ENCODE data around the gene C19orf53. TPM values are rescaled to one million over a fixed set of nuclear protein-coding genes. Genes with fewer than 3 reads are reported as not detected.

C19orf53 gene
- total and polyA plus RNA-seq, 2 of the 13 experiments (the other 11 are each of a cell fraction or from before 2014, with no cell fraction given) = 129 to 130 TPM

DNA sequence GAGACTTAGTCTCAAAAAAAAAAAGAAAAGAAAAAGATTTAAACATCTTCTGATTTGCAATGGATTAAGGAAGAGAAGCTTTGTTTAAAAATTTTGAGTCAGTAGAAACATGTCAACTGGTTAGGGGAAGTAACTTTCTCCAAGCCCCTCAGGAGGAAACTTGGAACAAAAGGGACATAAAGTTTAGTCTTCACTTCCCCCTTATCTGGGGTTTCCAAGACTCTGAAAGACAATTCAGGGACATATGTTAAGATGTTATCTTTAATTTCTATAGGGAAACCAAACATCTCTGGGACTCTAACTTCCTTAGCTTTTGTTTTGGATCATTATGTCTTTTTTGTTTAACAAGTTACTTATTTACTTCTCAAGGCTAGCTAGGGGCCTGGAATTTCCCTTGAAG, 30.1 kb upstream of the C19orf53 start:
- FAIRE-seq (no peak), DNase-seq (ENCODE audit: low spot score) (no peak), ATAC-seq (no peak)
- peaks cover 27% of the 10 kb centered on the region for H3K4me1 ChIP-seq (ENCODE audit: insufficient read depth, low read length)
- no peak overlapping the region for H3K9ac ChIP-seq (ENCODE audit: insufficient read depth, low read depth, low read length)
- no peaks in the 10 kb centered on the region for H3K9me3 ChIP-seq (ENCODE audit: low read length)
- no peak overlapping the region for H3K4me2 ChIP-seq (ENCODE audit: low read depth, low read length)
- no peak for TF ChIP-seq ZNF607 (CRISPR knock-in tag; IDR thresholded peaks at IDR 0.05; ENCODE audit: borderline replicate concordance)
- TF ChIP-seq GATAD1 (CRISPR knock-in tag; IDR thresholded peaks at IDR 0.05) = no peak
- no peak for TF ChIP-seq GFI1 (CRISPR knock-in tag; IDR thresholded peaks at IDR 0.05; ENCODE audit: borderline replicate concordance)
- CTCF ChIA-PET (ENCODE audit: low intra/inter-chr PET ratio, low total read pairs) = no interaction called here
- no peak overlapping the region for H2AFZ ChIP-seq (ENCODE audit: low read length)
- no peak overlapping the region for H3K27ac ChIP-seq (ENCODE audit: extremely low read length, insufficient read depth, low read length)
- H3K27me3 ChIP-seq (ENCODE audit: control insufficient read depth in 1 of 2, insufficient read depth in 2 of 2, low read length in 2 of 2) = no peaks in the 10 kb centered on the region; a peak in 1 of 5 replicates
- no TSS peak for BruUV-seq (replicated peaks)
- POLR2A ChIA-PET = interaction anchor here (1.2 kb wide), 1 partner anchor 13 kb away, joined by 3 read pairs; no protein-coding TSS in a partner anchor
- peaks cover 0 to 3% of the 10 kb centered on the region in 2 experiments; a peak in 1 of 5 replicates for H3K36me3 ChIP-seq (replicated peaks in 1 of 2; ENCODE audit: control insufficient read depth in 1 of 2, insufficient read depth in 2 of 2, low read length in 2 of 2)
- in situ Hi-C loops (cut with HindIII; ENCODE audit: extremely low pct_ligation_motif_present, low pct_unique_long_range_greater_than_20kb) = no loop called here
- intact Hi-C loops (cut with micrococcal nuclease; ENCODE audit: unreplicated experiment) = no loop called here
- no peak overlapping the region for H3K4me3 ChIP-seq (replicated peaks in 1 of 3; ENCODE audit: insufficient read depth in 1 of 3, low read depth in 2 of 3, low read length in 3 of 3)
- H3K79me2 ChIP-seq (ENCODE audit: insufficient read depth, low read length) = peaks cover 5% of the 10 kb centered on the region
- no peaks in the 10 kb centered on the region for H4K20me1 ChIP-seq (ENCODE audit: insufficient read depth, low read length)

DNA sequence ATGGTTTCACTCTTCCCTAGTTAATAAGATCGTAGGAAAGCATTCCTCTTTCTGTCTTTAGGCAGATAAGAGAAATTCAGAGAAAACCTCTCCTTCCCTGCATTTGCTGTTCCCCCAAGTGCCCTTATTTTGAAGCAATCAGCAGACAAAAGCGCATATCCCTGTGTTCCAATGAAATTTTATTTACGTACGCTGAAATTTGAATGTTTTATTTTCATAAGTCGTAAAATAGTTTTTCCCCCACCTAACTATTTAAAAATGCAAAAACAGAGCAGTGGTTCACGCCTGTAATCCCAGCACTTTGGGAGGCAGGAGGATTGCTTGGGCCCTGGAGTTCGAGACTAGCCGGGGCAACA, 27.2 kb upstream of the C19orf53 start:
- no TSS peak for BruUV-seq (replicated peaks)
- WGBS (ENCODE audit: low lambda C conversion rate) = 94% methylated on average over 8 of the region's 8 CpGs
- intact Hi-C loops (cut with micrococcal nuclease; ENCODE audit: unreplicated experiment) = loop anchor here (1.0 kb wide), 1 partner anchor 16 kb away; no protein-coding TSS in a partner anchor

More for the DNA sequence above, 27.2 kb upstream of the C19orf53 start:
- Histone ChIP-seq H3K27me3 (ENCODE audit: control insufficient read depth in 1 of 2, insufficient read depth in 2 of 2, low read length in 2 of 2) (no peaks in the 10 kb centered on the region; a peak in 1 of 5 replicates), H3K36me3 (replicated peaks in 1 of 2; ENCODE audit: control insufficient read depth in 1 of 2, insufficient read depth in 2 of 2, low read length in 2 of 2) (peaks cover 3% of the 10 kb centered on the region in 2 experiments; a peak in 2 of 5 replicates), H3K27ac (ENCODE audit: extremely low read length, insufficient read depth, low read length) (peak overlapping the region; percentile 7), H3K4me2 (ENCODE audit: low read depth, low read length) (peak overlapping the region; percentile 30; the same call in 1 of the 2 replicates), H3K4me1 (ENCODE audit: insufficient read depth, low read length) (peaks cover 33% of the 10 kb centered on the region), H3K79me2 (ENCODE audit: insufficient read depth, low read length) (peaks cover 5% of the 10 kb centered on the region), H4K20me1 (ENCODE audit: insufficient read depth, low read length) (no peaks in the 10 kb centered on the region), H2AFZ (ENCODE audit: low read length) (no peak overlapping the region), H3K9me3 (ENCODE audit: low read length) (no peaks in the 10 kb centered on the region), H3K9ac (ENCODE audit: insufficient read depth, low read depth, low read length) (peak overlapping the region; percentile 12; the same call in 1 of the 2 replicates), H3K4me3 (replicated peaks in 1 of 3; ENCODE audit: insufficient read depth in 1 of 3, low read depth in 2 of 3, low read length in 3 of 3) (peak overlapping the region in 2 of 3 experiments; percentile 20 to 90; a peak in 2 of 6 replicates)
- ChIA-PET CTCF (ENCODE audit: low intra/inter-chr PET ratio, low total read pairs) (no interaction called here), POLR2A (interaction anchor here (0.8 to 2.4 kb wide), 13 partner anchors 8 to 572 kb away, joined by 3 to 43 read pairs (median 6); partner anchors contain the start of genes C19orf53, IL27RA, MRI1 and ZSWIM4)
- TF ChIP-seq GFI1 (CRISPR knock-in tag; IDR thresholded peaks at IDR 0.05; ENCODE audit: borderline replicate concordance) (0 out of 2 replicates have a peak, but pooled peaks have one; percentile 6), ZMYM3 (CRISPR knock-in tag; IDR thresholded peaks at IDR 0.05) (no peak), ZNF263 (CRISPR knock-in tag; IDR thresholded peaks at IDR 0.05) (no peak)
- TF ChIP-seq, protein P1, sequence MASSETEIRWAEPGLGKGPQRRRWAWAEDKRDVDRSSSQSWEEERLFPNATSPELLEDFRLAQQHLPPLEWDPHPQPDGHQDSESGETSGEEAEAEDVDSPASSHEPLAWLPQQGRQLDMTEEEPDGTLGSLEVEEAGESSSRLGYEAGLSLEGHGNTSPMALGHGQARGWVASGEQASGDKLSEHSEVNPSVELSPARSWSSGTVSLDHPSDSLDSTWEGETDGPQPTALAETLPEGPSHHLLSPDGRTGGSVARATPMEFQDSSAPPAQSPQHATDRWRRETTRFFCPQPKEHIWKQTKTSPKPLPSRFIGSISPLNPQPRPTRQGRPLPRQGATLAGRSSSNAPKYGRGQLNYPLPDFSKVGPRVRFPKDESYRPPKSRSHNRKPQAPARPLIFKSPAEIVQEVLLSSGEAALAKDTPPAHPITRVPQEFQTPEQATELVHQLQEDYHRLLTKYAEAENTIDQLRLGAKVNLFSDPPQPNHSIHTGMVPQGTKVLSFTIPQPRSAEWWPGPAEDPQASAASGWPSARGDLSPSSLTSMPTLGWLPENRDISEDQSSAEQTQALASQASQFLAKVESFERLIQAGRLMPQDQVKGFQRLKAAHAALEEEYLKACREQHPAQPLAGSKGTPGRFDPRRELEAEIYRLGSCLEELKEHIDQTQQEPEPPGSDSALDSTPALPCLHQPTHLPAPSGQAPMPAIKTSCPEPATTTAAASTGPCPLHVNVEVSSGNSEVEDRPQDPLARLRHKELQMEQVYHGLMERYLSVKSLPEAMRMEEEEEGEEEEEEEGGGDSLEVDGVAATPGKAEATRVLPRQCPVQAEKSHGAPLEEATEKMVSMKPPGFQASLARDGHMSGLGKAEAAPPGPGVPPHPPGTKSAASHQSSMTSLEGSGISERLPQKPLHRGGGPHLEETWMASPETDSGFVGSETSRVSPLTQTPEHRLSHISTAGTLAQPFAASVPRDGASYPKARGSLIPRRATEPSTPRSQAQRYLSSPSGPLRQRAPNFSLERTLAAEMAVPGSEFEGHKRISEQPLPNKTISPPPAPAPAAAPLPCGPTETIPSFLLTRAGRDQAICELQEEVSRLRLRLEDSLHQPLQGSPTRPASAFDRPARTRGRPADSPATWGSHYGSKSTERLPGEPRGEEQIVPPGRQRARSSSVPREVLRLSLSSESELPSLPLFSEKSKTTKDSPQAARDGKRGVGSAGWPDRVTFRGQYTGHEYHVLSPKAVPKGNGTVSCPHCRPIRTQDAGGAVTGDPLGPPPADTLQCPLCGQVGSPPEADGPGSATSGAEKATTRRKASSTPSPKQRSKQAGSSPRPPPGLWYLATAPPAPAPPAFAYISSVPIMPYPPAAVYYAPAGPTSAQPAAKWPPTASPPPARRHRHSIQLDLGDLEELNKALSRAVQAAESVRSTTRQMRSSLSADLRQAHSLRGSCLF (CRISPR knock-in tag; IDR thresholded peaks at IDR 0.05; ENCODE audit: borderline replicate concordance) = no peak
- DNase-seq (ENCODE audit: low spot score) = no peak
- in situ Hi-C loops (cut with HindIII; ENCODE audit: extremely low pct_ligation_motif_present, low pct_unique_long_range_greater_than_20kb) = no loop called here
- FAIRE-seq = no peak
- ATAC-seq = no peak

Data from HepG2 (cell line).